HTERT RPE-1 (cell line): ENCODE results near the gene ESYT3.
"Not testable (repeated sequence)": the region's sequence is repeated elsewhere in the genome, so short reads cannot be mapped to it uniquely, and the experiment has no call there.

Experiments used
- in situ Hi-C: fragments of 300-500 bp; cut with MboI; formaldehyde crosslinking; loops from 4 replicates; pipeline ENCODE4 v1.14.3; 2020; ENCODE audit warnings: low sequenced_read_pairs

Gene ESYT3

GRCh38 chr3:138460536-138461205 is 26.3 kb downstream of the ESYT3 start:
- in situ Hi-C loops, result no loop called here

GRCh38 chr3:138461246-138461645 is 26.8 kb downstream of the ESYT3 start:
- in situ Hi-C loops, result no loop called here

- in situ Hi-C loops, result no loop called here
Observed at GRCh38 chr3:138461896-138462295, 27.5 kb downstream of the ESYT3 start.

GRCh38 chr3:138463724-138464490 is 29.5 kb downstream of the ESYT3 start:
- in situ Hi-C loops, result no loop called here

GRCh38 chr3:138464491-138464860 is 30.1 kb downstream of the ESYT3 start:
- in situ Hi-C loops, result no loop called here

- in situ Hi-C loops, result no loop called here
Observed at GRCh38 chr3:138465451-138465850, 31.0 kb downstream of the ESYT3 start.

- in situ Hi-C loops, result no loop called here
Observed at GRCh38 chr3:138465925-138466324, 31.5 kb downstream of the ESYT3 start.

GRCh38 chr3:138467931-138468330 is 33.5 kb downstream of the ESYT3 start:
- in situ Hi-C loops, result no loop called here

GRCh38 chr3:138468451-138468850 is 34.0 kb downstream of the ESYT3 start:
- in situ Hi-C loops, result no loop called here

GRCh38 chr3:138468886-138469285 is 34.5 kb downstream of the ESYT3 start:
- in situ Hi-C loops, result no loop called here

- in situ Hi-C loops, result no loop called here
Observed at GRCh38 chr3:138469874-138470273, 35.5 kb downstream of the ESYT3 start.

GRCh38 chr3:138470687-138471086 is 36.3 kb downstream of the ESYT3 start:
- in situ Hi-C loops, result no loop called here

GRCh38 chr3:138471481-138471880 is 37.1 kb downstream of the ESYT3 start:
- in situ Hi-C loops, result no loop called here

GRCh38 chr3:138472141-138472825 is 37.9 kb downstream of the ESYT3 start:
- in situ Hi-C loops, result no loop called here

GRCh38 chr3:138473391-138473790 is 39.0 kb downstream of the ESYT3 start:
- in situ Hi-C loops, result no loop called here

- in situ Hi-C loops, result no loop called here
Observed at GRCh38 chr3:138474163-138474562, 39.7 kb downstream of the ESYT3 start.

- in situ Hi-C loops, result no loop called here
Observed at GRCh38 chr3:138476526-138476925, 42.1 kb downstream of the ESYT3 start.

- in situ Hi-C loops, result no loop called here
Observed at GRCh38 chr3:138477120-138477519, 42.7 kb downstream of the ESYT3 start.

- in situ Hi-C loops, result no loop called here
Observed at GRCh38 chr3:138477801-138478200, 43.4 kb downstream of the ESYT3 start.

GRCh38 chr3:138479438-138479863 is 45.0 kb downstream of the ESYT3 start:
- in situ Hi-C loops, result no loop called here

GRCh38 chr3:138484672-138485071 is 50.3 kb downstream of the ESYT3 start:
- in situ Hi-C loops, result not testable (repeated sequence)

GRCh38 chr3:138486580-138486979 is 52.2 kb downstream of the ESYT3 start:
- in situ Hi-C loops, result not testable (repeated sequence)
